Measurements from ENCODE around the gene TACR1.

DNA sequence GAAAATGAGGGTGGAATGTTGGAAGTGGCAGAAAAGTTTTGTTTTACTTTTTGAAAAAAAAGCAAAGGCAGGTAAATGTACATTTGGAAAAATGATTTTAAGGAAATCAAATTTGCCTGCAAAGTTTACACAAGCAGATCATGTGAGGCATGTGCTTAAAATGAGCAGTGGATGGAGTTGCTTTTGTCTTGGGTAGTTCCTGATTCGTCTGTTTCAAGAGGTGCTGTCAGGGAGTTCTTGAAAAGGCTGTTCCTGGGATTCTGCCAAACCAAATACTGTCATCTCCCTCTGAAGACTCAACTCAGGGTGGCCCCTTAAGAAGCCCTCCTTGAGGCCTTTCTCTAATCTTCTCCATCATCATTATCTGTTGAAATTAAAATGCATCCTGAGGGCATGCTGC is 59.0 kb downstream of the TACR1 start:
- TF ChIP-seq, protein P1, sequence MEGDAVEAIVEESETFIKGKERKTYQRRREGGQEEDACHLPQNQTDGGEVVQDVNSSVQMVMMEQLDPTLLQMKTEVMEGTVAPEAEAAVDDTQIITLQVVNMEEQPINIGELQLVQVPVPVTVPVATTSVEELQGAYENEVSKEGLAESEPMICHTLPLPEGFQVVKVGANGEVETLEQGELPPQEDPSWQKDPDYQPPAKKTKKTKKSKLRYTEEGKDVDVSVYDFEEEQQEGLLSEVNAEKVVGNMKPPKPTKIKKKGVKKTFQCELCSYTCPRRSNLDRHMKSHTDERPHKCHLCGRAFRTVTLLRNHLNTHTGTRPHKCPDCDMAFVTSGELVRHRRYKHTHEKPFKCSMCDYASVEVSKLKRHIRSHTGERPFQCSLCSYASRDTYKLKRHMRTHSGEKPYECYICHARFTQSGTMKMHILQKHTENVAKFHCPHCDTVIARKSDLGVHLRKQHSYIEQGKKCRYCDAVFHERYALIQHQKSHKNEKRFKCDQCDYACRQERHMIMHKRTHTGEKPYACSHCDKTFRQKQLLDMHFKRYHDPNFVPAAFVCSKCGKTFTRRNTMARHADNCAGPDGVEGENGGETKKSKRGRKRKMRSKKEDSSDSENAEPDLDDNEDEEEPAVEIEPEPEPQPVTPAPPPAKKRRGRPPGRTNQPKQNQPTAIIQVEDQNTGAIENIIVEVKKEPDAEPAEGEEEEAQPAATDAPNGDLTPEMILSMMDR (conservative IDR thresholded peaks at IDR 0.05; ENCODE audit: low read depth, low read length): no peak
- TF ChIP-seq POLR2A (IDR thresholded peaks at IDR 0.05; ENCODE audit: low read depth, low read length): no peak
- TF ChIP-seq, protein P2, sequence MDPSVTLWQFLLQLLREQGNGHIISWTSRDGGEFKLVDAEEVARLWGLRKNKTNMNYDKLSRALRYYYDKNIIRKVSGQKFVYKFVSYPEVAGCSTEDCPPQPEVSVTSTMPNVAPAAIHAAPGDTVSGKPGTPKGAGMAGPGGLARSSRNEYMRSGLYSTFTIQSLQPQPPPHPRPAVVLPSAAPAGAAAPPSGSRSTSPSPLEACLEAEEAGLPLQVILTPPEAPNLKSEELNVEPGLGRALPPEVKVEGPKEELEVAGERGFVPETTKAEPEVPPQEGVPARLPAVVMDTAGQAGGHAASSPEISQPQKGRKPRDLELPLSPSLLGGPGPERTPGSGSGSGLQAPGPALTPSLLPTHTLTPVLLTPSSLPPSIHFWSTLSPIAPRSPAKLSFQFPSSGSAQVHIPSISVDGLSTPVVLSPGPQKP (IDR thresholded peaks at IDR 0.05; ENCODE audit: borderline replicate concordance, low read depth, low read length): no peak
- TF ChIP-seq RCOR1 (IDR thresholded peaks at IDR 0.05; ENCODE audit: insufficient replicate concordance, low read length): no peak
